DMS53 (cell line): ENCODE measurements around the gene INPP1.
A peak's percentile ranks its signal among the peaks of the same experiment; 100 is the strongest.

Experiments
- DNase-seq: peaks from one replicate; lab custom pipeline; 2025; lab: John Stamatoyannopoulos, UW

Gene INPP1

GRCh38 chr2:190408538-190409271 lies 65.3 kb downstream of the INPP1 start:
- peak; percentile 83 for DNase-seq

- DNase-seq, result peak; percentile 29
Observed at GRCh38 chr2:190409616-190410015, 66.2 kb downstream of the INPP1 start.

- no peak for DNase-seq
Observed at GRCh38 chr2:190410166-190410565, 66.8 kb downstream of the INPP1 start.

GRCh38 chr2:190412966-190413365 lies 69.6 kb downstream of the INPP1 start:
- no peak for DNase-seq

- no peak for DNase-seq
Observed at GRCh38 chr2:190413421-190413820, 70.0 kb downstream of the INPP1 start.

- no peak for DNase-seq
Observed at GRCh38 chr2:190415251-190415650, 71.9 kb downstream of the INPP1 start.

GRCh38 chr2:190415794-190416775 lies 72.7 kb downstream of the INPP1 start:
- no peak for DNase-seq

- DNase-seq, result no peak
Observed at GRCh38 chr2:190417045-190417842, 73.9 kb downstream of the INPP1 start.

- no peak for DNase-seq
Observed at GRCh38 chr2:190418727-190419126, 75.3 kb downstream of the INPP1 start.

- peak; percentile 8 for DNase-seq
Observed at GRCh38 chr2:190420801-190421200, 77.4 kb downstream of the INPP1 start.
